Measurements from ENCODE around the gene KAZN. TPM values are rescaled to one million over a fixed set of nuclear protein-coding genes. Genes with fewer than 3 reads are reported as not detected.

Gene KAZN
- total and polyA plus RNA-seq, 8 donors, result 11.1 to 37.5 (median 30.2) TPM

- ATAC-seq (no peak), DNase-seq (no peak)
- Histone ChIP-seq H3K4me1 (peaks cover 0 to 11% of the 10 kb centered on the region in 2 donors), H3K9me3 (no peaks in the 10 kb centered on the region), H3K36me3 (no peaks in the 10 kb centered on the region), H3K27me3 (peaks cover 0 to 27% of the 10 kb centered on the region in 2 donors), H3K27ac (no peak overlapping the region), H3K4me3 (no peak overlapping the region)
- intact Hi-C loops (cut with DNase I), result no loop called here
- TF ChIP-seq CTCF (IDR thresholded peaks at IDR 0.05), result no peak
Observed at GRCh38 chr1:14740016-14740415, 141.5 kb downstream of the KAZN start.

GRCh38 chr1:14741082-14741481 lies 142.6 kb downstream of the KAZN start:
- Histone ChIP-seq H3K36me3 (no peaks in the 10 kb centered on the region), H3K9me3 (no peaks in the 10 kb centered on the region), H3K4me3 (no peak overlapping the region), H3K27me3 (peaks cover 0 to 27% of the 10 kb centered on the region in 2 donors), H3K4me1 (peaks cover 0 to 11% of the 10 kb centered on the region in 2 donors), H3K27ac (no peak overlapping the region)
- intact Hi-C loops (cut with DNase I), result no loop called here
- DNase-seq (no peak), ATAC-seq (no peak)
- no peak for TF ChIP-seq CTCF (IDR thresholded peaks at IDR 0.05)

DNA sequence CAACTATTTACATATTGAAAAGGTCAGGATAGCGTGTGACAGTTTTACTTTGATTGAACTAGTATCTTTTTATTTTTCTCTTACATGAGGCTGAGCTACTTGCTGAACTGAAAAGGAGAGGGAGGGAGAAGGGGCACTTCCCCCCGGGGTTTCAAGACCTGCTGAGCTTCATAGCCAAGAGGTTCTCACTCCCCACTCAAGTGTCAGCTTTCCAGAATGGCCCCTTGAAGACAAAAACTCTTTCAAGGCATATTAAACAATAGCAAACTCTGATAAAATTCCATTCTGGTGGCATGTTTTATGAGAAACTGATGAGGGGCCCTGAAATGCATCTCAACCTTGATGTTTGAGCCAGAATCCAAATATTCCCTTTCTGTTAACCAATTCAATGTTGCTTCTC lies 143.0 kb downstream of the KAZN start:
- H3K36me3 ChIP-seq, result no peaks in the 10 kb centered on the region
- no peaks in the 10 kb centered on the region for H3K9me3 ChIP-seq
- peaks cover 0 to 11% of the 10 kb centered on the region in 2 donors for H3K4me1 ChIP-seq
- DNase-seq (peak in 1 of 4 donors; percentile 43), ATAC-seq (peak; percentile 30)
- intact Hi-C loops (cut with DNase I), result no loop called here
- peaks cover 0 to 27% of the 10 kb centered on the region in 2 donors for H3K27me3 ChIP-seq
- no peak overlapping the region for H3K4me3 ChIP-seq
- no peak for TF ChIP-seq CTCF (IDR thresholded peaks at IDR 0.05)
- peak overlapping the region in 1 of 2 donors; percentile 33 for H3K27ac ChIP-seq

- no peak for DNase-seq
- no peaks in the 10 kb centered on the region for H3K9me3 ChIP-seq
- peak; percentile 87 for ATAC-seq
- peaks cover 0 to 11% of the 10 kb centered on the region in 2 donors for H3K4me1 ChIP-seq
- TF ChIP-seq CTCF (IDR thresholded peaks at IDR 0.05), result no peak
- H3K27ac ChIP-seq, result peak overlapping the region; percentile 26 to 33
- no peaks in the 10 kb centered on the region for H3K36me3 ChIP-seq
- peaks cover 0 to 20% of the 10 kb centered on the region in 2 donors for H3K27me3 ChIP-seq
- no peak overlapping the region for H3K4me3 ChIP-seq
- intact Hi-C loops (cut with DNase I), result no loop called here
Observed at GRCh38 chr1:14742181-14742980, 143.9 kb downstream of the KAZN start.

DNA sequence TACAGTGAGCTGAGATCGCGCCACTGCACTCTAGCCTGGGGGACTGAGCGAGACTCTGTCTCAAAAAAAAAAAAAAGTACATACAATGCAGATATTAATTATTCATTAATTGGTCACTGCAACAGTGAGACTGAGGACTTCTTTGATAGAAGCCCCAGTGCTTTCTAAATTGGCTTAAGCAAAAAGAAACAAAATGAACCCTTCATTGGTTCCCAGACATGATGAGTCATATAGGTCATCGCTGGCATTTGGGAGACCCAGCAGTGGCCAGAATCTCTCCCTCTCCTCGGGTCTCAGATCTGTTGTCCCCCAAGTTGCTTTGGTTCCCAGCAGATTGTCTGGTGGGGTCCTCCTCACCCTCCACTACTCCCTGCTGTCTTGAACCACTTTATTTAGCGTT lies 144.9 kb downstream of the KAZN start:
- Histone ChIP-seq H3K27me3 (peaks cover 0 to 17% of the 10 kb centered on the region in 2 donors), H3K36me3 (no peaks in the 10 kb centered on the region), H3K9me3 (no peaks in the 10 kb centered on the region), H3K4me3 (no peak overlapping the region), H3K27ac (no peak overlapping the region), H3K4me1 (peaks cover 0 to 11% of the 10 kb centered on the region in 2 donors)
- TF ChIP-seq CTCF (IDR thresholded peaks at IDR 0.05), result no peak
- DNase-seq (no peak), ATAC-seq (no peak)
- intact Hi-C loops (cut with DNase I), result no loop called here

All from left lung (tissue), 10 donors.